PC-3 (cell line): ENCODE data around the gene FILIP1L. TPM values are rescaled to one million over a fixed set of nuclear protein-coding genes. Genes with fewer than 3 reads are reported as not detected.

ENCODE experiments used
- ATAC-seq: fragments of 200-7000 bp; cut with Tn5 transposase; 2 replicates; pipeline ENCODE4 v1.9.1; 2020; ENCODE audit warnings: mild to moderate bottlenecking, moderate library complexity
- BruUV-seq: library from RNA; stranded (reverse); fragments of 400-500 nt; replicated peaks from 2 replicates; lab custom pipeline; 2021; lab: Mats Ljungman, UMichigan
- CTCF ChIA-PET: fragments of 300-600 bp; sonication (Branson Sonifier 250); formaldehyde crosslinking; loops from one replicate; lab custom pipeline; 2022; ENCODE audit warnings: antibody characterized with exemption; lab: Charles Lee
- POLR2A ChIA-PET: fragments of 300-600 bp; sonication (Branson Sonifier 250); formaldehyde crosslinking; loops from one replicate; lab custom pipeline; 2022; ENCODE audit warnings: antibody characterized with exemption; ENCODE audit not compliant: unreplicated experiment; lab: Charles Lee
- DNase-seq: peaks from one replicate; pipeline ENCODE4 v3.0.0-alpha.2; 2015
- H2AFZ ChIP-seq: fragments of 300-600 bp; sonication (generic); 2 replicates; pipeline ENCODE4 v1.6.0; 2016; ENCODE audit warnings: antibody characterized with exemption, low read length
- H3F3A ChIP-seq: fragments of 300-600 bp; sonication (generic); one replicate; pipeline ENCODE4 v1.6.0; 2017; ENCODE audit warnings: antibody characterized with exemption, low read length, control low read depth, mild to moderate bottlenecking; ENCODE audit not compliant: unreplicated experiment
- H3K27ac ChIP-seq: fragments of 300-600 bp; sonication (generic); 2 replicates; pipeline ENCODE4 v1.5.1; 2016; ENCODE audit warnings: mild to moderate bottlenecking, low read length
- H3K27me3 ChIP-seq: fragments of 300-600 bp; sonication (generic); 2 replicates; pipeline ENCODE4 v1.6.1; 2016; ENCODE audit warnings: low read length, mixed read lengths
- H3K36me3 ChIP-seq: fragments of 300-600 bp; sonication (generic); 2 replicates; pipeline ENCODE4 v1.6.1; 2016; ENCODE audit warnings: low read depth, mixed run types, low read length, mixed read lengths
- H3K4me1 ChIP-seq: fragments of 300-600 bp; sonication (generic); 2 replicates; pipeline ENCODE4 v1.5.1; 2016; ENCODE audit warnings: low read length; ENCODE audit not compliant: insufficient read depth
- H3K4me2 ChIP-seq: fragments of 300-600 bp; sonication (generic); 2 replicates; pipeline ENCODE4 v1.6.0; 2016; ENCODE audit warnings: low read length
- H3K4me3 ChIP-seq: fragments of 300-600 bp; sonication (generic); 2 replicates; pipeline ENCODE4 v1.5.1; 2016; ENCODE audit warnings: mild to moderate bottlenecking, low read length, mixed read lengths
- H3K79me2 ChIP-seq: fragments of 300-600 bp; sonication (generic); 2 replicates; pipeline ENCODE4 v1.6.1; 2017; ENCODE audit warnings: low read length, mixed read lengths
- H3K9ac ChIP-seq: fragments of 300-600 bp; sonication (generic); 2 replicates; pipeline ENCODE4 v1.6.0; 2016; ENCODE audit warnings: mild to moderate bottlenecking, low read length
- H3K9me2 ChIP-seq: fragments of 300-600 bp; sonication (generic); replicated peaks from 2 replicates; pipeline ENCODE4 v1.6.1; 2016; ENCODE audit warnings: mixed run types, low read length, mixed read lengths
- H3K9me3 ChIP-seq: fragments of 300-600 bp; sonication (generic); 2 replicates; pipeline ENCODE4 v1.6.1; 2016; ENCODE audit warnings: low read length, mixed read lengths
- H4K20me1 ChIP-seq: fragments of 300-600 bp; sonication (generic); 2 replicates; pipeline ENCODE4 v1.6.1; 2016; ENCODE audit warnings: low read length, mixed read lengths
- CTCF ChIP-seq: fragments of 300-600 bp; sonication (generic); conservative IDR thresholded peaks from 2 replicates; pipeline ENCODE4 v1.5.1; 2017; ENCODE audit warnings: antibody characterized with exemption, low read depth, mild to moderate bottlenecking, low read length
- EZH2 ChIP-seq: fragments of 300-600 bp; sonication (generic); IDR thresholded peaks from one replicate; pipeline ENCODE4 v1.6.1; 2017; ENCODE audit warnings: antibody characterized with exemption, mild to moderate bottlenecking, low read length; ENCODE audit not compliant: unreplicated experiment
- EZH2phosphoT487 ChIP-seq: fragments of 300-600 bp; sonication (generic); IDR thresholded peaks from 2 replicates; pipeline ENCODE4 v1.6.1; 2018; ENCODE audit warnings: mild to moderate bottlenecking, antibody characterized with exemption, low read length, borderline replicate concordance
- intact Hi-C: fragments of 100-400 bp; cut with micrococcal nuclease; formaldehyde crosslinking; loops from 2 replicates; pipeline ENCODE4 v1.9.0; 2023
- total RNA-seq: library from RNA; depleted of rRNA; stranded (reverse); fragments of >200 nt; gene quantifications from 2 replicates; pipeline ENCODE4 v1.2.3, GENCODE V29; 2014

Gene FILIP1L
- total RNA-seq, 1 experiment from 2014 or later: not detected

DNA sequence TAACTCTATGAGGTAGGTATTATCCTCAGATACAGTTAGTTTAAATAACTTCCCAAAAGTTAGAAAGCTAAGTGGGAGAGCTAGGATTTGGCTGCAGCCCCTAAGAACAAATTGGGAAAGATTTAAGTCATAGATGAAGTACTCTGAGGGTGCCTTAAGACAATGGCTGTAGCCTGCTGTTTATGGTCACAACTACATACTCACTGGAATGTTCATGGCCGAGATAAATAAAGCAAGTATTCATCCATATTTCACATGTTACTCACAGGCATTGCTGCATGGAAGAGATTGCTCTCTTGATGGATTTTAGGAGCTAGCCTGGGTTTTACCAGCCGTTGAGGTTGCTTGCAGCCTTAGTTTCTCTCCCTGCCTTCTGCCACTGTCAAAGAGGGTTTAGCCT lies 151.6 kb downstream of the FILIP1L start:
- Histone ChIP-seq H3K4me1 (peaks cover 19% of the 10 kb centered on the region), H3K4me3 (no peak overlapping the region), H2AFZ (no peak overlapping the region), H3K9ac (no peak overlapping the region), H3K4me2 (no peak overlapping the region), H3K9me3 (no peaks in the 10 kb centered on the region), H3K9me2 (no peaks in the 10 kb centered on the region), H3K79me2 (no peaks in the 10 kb centered on the region), H4K20me1 (no peaks in the 10 kb centered on the region), H3F3A (no peaks in the 10 kb centered on the region), H3K27me3 (no peaks in the 10 kb centered on the region), H3K36me3 (no peaks in the 10 kb centered on the region), H3K27ac (no peak overlapping the region)
- ChIA-PET POLR2A (no interaction called here), CTCF (no interaction called here)
- DNase-seq (no peak), ATAC-seq (no peak)
- intact Hi-C loops: no loop called here
- TF ChIP-seq CTCF (no peak), EZH2phosphoT487 (no peak), EZH2 (no peak)
- BruUV-seq: no TSS peak

DNA sequence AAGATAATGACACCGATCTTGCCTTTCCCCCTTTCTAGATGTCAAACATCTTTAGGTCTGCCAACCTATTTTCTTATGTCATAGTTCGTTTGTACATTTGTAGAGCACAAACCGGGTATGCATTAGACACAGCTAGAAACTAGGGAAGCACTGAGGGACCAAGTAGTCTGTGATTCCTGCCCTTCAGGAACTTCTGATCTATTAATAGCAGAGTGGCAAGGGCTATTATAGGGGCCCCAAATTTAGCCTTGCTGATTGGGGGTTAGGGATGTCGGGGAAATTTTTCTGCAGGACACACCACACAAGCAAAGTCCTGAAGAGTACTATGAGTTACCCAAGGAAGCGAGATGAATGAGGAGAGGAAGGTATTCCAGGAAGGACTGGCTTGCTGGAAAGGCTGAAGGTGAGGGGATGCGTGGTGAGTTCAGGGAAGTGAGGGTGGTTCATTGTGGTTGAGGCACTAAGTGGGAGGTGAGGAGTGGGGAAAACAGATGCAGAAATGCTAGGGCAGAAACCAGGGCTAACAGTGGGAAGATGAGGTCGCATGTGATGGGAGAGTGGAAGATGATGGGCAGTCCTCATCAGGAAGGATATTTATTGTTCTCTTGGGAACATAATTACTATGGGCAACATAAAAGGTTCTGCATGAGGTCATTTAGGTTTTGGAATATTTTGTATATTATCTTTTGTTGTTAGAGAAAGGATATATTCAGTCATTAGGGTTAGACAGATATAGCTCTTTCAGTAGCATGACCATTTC lies 152.4 kb downstream of the FILIP1L start:
- POLR2A ChIA-PET: no interaction called here
- no peaks in the 10 kb centered on the region for H3K36me3 ChIP-seq
- H4K20me1 ChIP-seq: no peaks in the 10 kb centered on the region
- no peaks in the 10 kb centered on the region for H3K79me2 ChIP-seq
- TF ChIP-seq EZH2phosphoT487 (no peak), EZH2 (no peak), CTCF (no peak)
- no peak overlapping the region for H3K9ac ChIP-seq
- no peak overlapping the region for H3K4me3 ChIP-seq
- H3K9me3 ChIP-seq: no peaks in the 10 kb centered on the region
- no peaks in the 10 kb centered on the region for H3K27me3 ChIP-seq
- ATAC-seq (no peak), DNase-seq (no peak)
- intact Hi-C loops: no loop called here
- no peak overlapping the region for H2AFZ ChIP-seq
- peaks cover 19% of the 10 kb centered on the region for H3K4me1 ChIP-seq
- no TSS peak for BruUV-seq
- no peak overlapping the region for H3K27ac ChIP-seq
- no peaks in the 10 kb centered on the region for H3K9me2 ChIP-seq
- CTCF ChIA-PET: no interaction called here
- no peak overlapping the region for H3K4me2 ChIP-seq
- H3F3A ChIP-seq: no peaks in the 10 kb centered on the region

DNA sequence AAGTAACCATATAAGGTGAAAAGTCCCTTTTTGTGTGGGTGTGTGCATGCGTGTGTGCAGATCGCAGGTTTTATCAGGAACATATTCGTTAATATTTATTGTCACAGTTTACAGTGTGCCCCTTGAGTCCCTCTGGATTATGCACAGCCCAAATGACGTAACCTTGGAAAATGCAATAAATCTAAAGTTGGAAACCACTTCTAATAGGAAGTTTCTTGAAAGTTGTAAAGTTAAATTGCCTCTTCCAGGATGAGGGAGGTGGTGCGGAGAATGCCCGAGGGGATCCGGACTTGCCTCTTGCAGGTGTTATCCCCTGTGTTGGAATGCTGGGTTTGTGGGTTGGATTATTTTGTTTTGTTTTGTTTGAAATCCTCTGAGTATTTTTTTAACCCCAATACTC lies 153.4 kb downstream of the FILIP1L start:
- Histone ChIP-seq H3K4me1 (peaks cover 17% of the 10 kb centered on the region), H3K9me2 (no peaks in the 10 kb centered on the region), H3K4me3 (no peak overlapping the region), H3K27ac (no peak overlapping the region), H3F3A (no peaks in the 10 kb centered on the region), H3K27me3 (no peaks in the 10 kb centered on the region), H3K4me2 (no peak overlapping the region), H3K9ac (no peak overlapping the region), H4K20me1 (no peaks in the 10 kb centered on the region), H2AFZ (no peak overlapping the region), H3K36me3 (no peaks in the 10 kb centered on the region), H3K9me3 (no peaks in the 10 kb centered on the region), H3K79me2 (no peaks in the 10 kb centered on the region)
- POLR2A ChIA-PET: no interaction called here
- DNase-seq: no peak
- CTCF ChIA-PET: no interaction called here
- intact Hi-C loops: no loop called here
- no TSS peak for BruUV-seq
- no peak for ATAC-seq
- TF ChIP-seq EZH2phosphoT487: no peak
- no peak for TF ChIP-seq EZH2
- no peak for TF ChIP-seq CTCF
